NCI-H128 (cell line): ENCODE measurements around the gene KLF13.

Experiments used
- DNase-seq: peaks from one replicate; lab custom pipeline; 2025; ENCODE audit not compliant: unreplicated experiment; lab: John Stamatoyannopoulos, UW

KLF13 gene

GRCh38 chr15:31314380-31314779 lies 12.3 kb upstream of the KLF13 start:
- DNase-seq, result no peak

DNA sequence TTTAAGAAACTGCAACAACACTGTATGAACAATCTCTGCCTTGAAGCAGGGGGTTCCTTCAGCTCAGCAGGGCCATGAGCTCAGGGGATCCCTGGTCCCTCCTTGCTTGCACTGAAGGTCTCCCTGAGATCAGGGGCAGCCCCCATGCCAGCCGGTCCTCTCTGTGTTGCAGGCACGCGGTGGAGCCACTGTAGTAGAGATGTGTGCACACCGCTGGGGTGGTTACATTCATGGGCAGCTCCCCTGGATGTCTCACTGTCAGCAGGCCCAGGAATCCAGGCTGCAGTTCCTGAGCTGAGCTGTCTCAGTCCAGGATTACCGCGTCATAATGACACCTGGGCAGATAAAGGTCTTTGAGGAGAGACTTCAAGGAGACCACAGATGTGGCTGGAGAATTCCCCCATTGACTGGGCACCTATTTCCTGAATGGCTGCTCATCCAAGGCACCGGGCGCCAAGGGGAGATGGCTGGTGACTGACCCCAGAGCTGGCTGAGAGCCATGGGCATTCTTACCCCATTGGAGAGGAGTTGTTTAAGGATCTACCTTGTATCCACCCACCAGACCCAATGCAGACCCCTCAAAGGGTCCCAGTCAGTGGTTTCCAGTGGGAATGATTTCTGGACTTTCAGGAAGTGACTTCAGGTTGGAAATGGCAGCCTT lies 10.4 kb upstream of the KLF13 start:
- no peak for DNase-seq

DNA sequence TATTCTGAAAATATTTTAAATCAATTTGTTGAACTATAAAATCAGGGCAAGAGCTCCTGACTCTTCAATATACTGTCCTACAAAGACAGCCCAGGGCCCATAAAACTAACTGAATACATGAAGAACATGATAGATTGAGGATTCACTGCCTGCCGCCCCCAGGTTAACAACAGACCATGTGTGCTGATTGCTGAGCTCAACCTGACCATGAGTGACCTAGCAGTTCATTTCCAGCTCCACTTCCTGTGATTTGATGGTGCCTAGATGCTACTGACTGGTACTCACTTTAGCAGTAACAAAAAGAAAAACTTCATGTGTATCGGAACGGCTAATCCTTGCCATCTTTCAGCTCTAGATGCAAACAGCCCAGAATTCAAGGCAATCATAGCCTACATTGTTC lies 9.6 kb upstream of the KLF13 start:
- no peak for DNase-seq

DNA sequence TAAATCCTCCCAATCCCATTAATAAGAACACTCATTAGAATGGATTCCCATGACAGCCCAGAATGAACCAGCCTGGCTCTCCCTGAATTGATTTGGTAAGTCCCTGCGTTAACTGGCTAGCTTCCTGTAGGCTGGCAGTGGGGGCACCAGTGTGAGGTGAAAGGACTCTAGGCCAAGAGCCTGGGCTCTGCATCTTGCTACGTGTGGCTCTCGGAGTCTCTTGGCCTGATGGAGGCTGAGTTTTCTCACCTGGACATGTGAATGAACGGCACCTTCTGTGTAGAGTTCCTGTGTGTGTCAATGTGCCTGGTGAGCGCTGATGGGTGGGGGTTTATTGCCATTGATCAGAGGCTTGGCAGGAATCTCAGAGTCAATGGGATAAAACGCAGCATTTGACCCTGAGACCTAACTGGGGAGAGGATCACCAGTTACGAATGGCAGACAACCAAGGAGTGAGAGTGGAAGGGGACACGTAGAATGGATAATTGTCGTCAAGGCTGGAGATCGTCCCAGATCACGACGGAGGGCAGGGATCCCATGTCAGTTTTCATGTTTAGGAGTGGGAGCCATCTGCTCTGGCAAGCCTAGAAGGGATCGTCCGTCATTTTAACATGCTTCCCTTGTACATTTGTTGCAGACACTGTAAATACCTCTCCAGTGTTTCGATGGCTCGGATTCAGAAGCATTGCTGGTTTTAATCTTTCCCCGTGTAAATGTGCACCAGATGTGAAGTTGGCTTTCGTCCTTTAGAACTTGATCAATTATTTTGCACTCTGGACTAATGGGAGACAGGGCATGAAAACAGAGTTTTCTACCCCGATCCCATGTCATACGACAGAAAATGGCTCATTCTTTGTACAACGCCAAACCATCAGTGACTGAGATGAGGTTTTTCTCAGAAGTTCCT lies 9.0 kb upstream of the KLF13 start:
- DNase-seq, result no peak

- no peak for DNase-seq
These were observed 8.2 kb upstream of the KLF13 start for GRCh38 chr15:31318429-31318828.

GRCh38 chr15:31320022-31320421 lies 6.6 kb upstream of the KLF13 start:
- DNase-seq, result no peak

GRCh38 chr15:31321418-31321817 lies 5.2 kb upstream of the KLF13 start:
- DNase-seq, result no peak

GRCh38 chr15:31322504-31322903 lies 4.1 kb upstream of the KLF13 start:
- DNase-seq, result no peak

GRCh38 chr15:31323627-31324026 lies 3.0 kb upstream of the KLF13 start:
- no peak for DNase-seq

DNA sequence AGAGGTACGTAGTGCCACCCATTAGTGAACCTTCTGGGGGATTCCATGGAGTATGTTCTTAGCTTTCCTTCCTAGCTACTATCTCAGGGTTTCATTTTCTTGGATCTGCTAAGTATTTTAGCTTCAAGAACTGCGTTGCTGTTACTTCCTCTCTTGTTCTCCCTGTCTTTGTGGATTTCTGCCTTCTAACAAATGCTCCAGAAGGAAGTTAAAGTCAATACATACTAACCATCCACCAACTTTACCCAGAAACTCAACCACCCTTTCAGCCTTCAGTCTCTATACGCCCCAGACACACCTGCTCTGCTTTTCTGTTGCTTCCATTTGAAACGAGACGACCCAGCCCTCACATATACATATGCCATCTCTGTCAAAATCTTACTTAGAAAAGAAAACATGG lies 2.4 kb upstream of the KLF13 start:
- no peak for DNase-seq

- no peak for DNase-seq
These were observed 1.6 kb upstream of the KLF13 start for GRCh38 chr15:31324806-31325594.

GRCh38 chr15:31325595-31326155 lies 960 bp upstream of the KLF13 start:
- no peak for DNase-seq

- DNase-seq, result no peak
These were observed 437 bp downstream of the KLF13 start for GRCh38 chr15:31326875-31327668.

- no peak for DNase-seq
These were observed 1.2 kb downstream of the KLF13 start for GRCh38 chr15:31327669-31328427.

DNA sequence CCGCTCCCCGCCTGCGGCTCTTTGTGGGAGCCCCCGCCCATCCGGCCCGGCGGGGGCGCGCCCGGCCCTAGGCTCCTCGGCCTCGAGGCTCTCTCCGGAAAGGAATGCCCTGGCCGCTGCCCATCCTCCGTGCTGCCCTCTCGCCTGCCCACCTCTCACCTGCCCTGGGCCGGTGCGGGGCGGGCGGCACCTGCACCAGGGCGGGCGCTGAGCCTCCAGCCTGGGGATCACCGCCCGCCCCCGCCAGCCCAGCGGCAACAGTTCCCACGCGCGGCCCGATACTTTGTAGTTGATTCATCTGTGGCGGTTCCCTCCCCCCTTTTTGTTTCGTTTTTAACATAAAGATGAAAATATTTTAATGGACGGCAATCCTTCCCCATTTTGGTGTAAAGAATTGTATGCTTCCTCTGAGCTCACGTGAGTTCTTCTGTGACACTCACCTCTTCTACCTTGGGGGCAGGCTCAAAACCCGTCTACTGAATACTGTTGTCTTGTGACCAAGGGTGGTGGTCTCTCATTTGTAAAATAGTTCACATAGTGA lies 1.9 kb downstream of the KLF13 start:
- no peak for DNase-seq

DNA sequence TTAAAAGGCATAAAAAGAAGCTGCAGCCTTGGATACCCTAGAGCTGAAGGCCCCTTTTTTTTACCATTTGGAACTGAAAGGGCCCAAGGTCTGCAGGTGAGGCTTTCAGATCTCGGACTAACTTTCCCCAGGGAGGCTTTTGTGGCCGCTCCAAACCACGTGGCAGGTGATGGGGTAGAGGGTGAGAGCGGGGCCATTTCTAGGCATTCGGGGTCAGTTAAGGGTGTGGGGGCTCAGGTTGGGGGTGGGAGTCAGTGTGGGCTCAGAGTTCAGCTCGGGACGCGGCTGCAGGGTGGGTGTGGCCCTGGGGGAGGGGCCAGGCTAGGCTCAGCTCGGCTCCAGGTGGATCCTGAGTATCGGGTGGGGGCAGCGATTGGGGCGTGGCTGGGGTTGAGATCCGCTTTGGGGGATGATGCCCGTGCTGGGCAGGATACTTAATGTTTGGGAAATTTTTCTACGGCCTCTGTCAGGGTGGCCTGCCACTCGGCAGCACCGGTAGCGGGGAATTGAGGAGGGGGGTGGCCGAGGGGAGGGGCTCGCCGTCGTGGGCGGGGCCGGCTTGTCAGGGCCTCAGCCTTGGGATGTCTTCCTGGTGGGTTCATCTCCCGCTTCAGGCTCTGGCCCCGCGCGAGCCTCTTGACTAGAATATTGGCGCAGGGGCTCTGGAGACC lies 2.5 kb downstream of the KLF13 start:
- no peak for DNase-seq

GRCh38 chr15:31329640-31330010 lies 3.0 kb downstream of the KLF13 start:
- no peak for DNase-seq

DNA sequence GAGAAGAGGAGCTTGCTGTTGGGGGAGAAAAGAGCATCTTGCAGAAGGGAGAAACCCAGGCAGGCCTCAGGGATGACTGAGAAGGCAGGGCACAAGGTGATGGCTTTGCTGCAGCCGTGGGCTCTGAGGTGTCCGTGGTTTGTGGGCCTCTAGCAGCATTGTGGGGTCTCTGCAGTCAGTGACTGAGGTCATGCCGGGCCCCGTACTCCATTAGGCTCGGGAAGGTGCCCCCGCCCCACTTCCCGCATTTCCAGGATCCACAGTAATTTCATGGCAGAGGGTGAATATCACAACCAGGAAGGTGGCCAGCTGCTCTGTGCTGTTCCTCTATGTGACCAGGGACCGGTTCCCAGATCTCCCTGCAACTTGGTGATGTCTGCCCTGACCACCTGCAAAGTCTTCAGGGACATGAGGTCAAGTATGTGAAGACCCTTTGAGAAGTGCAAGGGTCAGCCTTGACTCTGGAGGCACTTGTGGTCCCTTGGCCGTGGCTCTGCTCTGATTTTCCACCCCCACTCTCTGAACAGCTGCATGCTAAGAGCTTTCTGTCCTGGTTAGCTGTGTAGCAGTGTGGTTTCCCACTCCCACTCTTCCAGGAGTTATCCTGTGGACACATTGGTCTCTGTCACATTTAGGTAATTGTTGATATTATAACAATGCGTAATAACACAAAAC lies 3.6 kb downstream of the KLF13 start:
- no peak for DNase-seq

- DNase-seq, result no peak
These were observed 4.2 kb downstream of the KLF13 start for GRCh38 chr15:31330836-31331235.
